Osteoblast (primary cell): ENCODE measurements around the gene CAP2. TPM values are rescaled to one million over a fixed set of nuclear protein-coding genes. Genes with fewer than 3 reads are reported as not detected.

Experiments
- DNase-seq: peaks from one replicate; pipeline ENCODE4 v3.0.0; 2011; ENCODE audit warnings: low spot score, mixed read lengths; ENCODE audit not compliant: insufficient read length; ENCODE audit errors: missing footprints
- H2AFZ ChIP-seq: 2 replicates; pipeline ENCODE4 v1.6.0; 2011; ENCODE audit warnings: mild to moderate bottlenecking, low read length
- H3K27ac ChIP-seq: 2 replicates; pipeline ENCODE4 v1.5.1; 2011; ENCODE audit warnings: mild to moderate bottlenecking, low read depth, low read length, moderate library complexity
- H3K27me3 ChIP-seq: 2 replicates; pipeline ENCODE4 v1.6.0; 2012; ENCODE audit warnings: mild to moderate bottlenecking, control low read depth, inconsistent platforms, low read length, moderate library complexity; ENCODE audit not compliant: insufficient read depth
- H3K36me3 ChIP-seq: 2 replicates; pipeline ENCODE4 v1.5.1; 2011; ENCODE audit warnings: mild to moderate bottlenecking, low read length, control low read depth, moderate library complexity; ENCODE audit not compliant: insufficient read depth
- H3K4me1 ChIP-seq: 2 replicates; pipeline ENCODE4 v1.5.1; 2011; ENCODE audit warnings: mild to moderate bottlenecking, low read length, control low read depth, moderate library complexity; ENCODE audit not compliant: insufficient read depth
- H3K4me2 ChIP-seq: 2 replicates; pipeline ENCODE4 v1.6.0; 2011; ENCODE audit warnings: mild to moderate bottlenecking, low read length; ENCODE audit not compliant: insufficient read depth
- H3K4me3 ChIP-seq: fragments of 200-600 bp; sonication (generic); 3 replicates; pipeline ENCODE4 v1.5.1; 2012; ENCODE audit warnings: mild to moderate bottlenecking, low read length, inconsistent platforms; ENCODE audit not compliant: insufficient read depth
- H3K79me2 ChIP-seq: 2 replicates; pipeline ENCODE4 v1.6.0; 2012; ENCODE audit warnings: mild to moderate bottlenecking, low read length, control low read depth, inconsistent platforms; ENCODE audit not compliant: insufficient read depth
- H3K9me3 ChIP-seq: 2 replicates; pipeline ENCODE4 v1.5.1; 2011; ENCODE audit warnings: low read depth, low read length, control low read depth
- H4K20me1 ChIP-seq: 2 replicates; pipeline ENCODE4 v1.6.0; 2012; ENCODE audit warnings: mild to moderate bottlenecking, low read length, control low read depth; ENCODE audit not compliant: insufficient read depth
- CTCF ChIP-seq: IDR thresholded peaks from 2 replicates; pipeline ENCODE4 v1.5.1; 2011; ENCODE audit warnings: mild to moderate bottlenecking, low read depth, low read length, moderate library complexity; ENCODE audit errors: extremely low read depth
- total RNA-seq: library from RNA; depleted of rRNA; stranded (reverse); fragments of >200 nt; gene quantifications from 2 replicates; pipeline ENCODE4 v1.2.3, GENCODE V29; 2012

CAP2 gene, protein sequence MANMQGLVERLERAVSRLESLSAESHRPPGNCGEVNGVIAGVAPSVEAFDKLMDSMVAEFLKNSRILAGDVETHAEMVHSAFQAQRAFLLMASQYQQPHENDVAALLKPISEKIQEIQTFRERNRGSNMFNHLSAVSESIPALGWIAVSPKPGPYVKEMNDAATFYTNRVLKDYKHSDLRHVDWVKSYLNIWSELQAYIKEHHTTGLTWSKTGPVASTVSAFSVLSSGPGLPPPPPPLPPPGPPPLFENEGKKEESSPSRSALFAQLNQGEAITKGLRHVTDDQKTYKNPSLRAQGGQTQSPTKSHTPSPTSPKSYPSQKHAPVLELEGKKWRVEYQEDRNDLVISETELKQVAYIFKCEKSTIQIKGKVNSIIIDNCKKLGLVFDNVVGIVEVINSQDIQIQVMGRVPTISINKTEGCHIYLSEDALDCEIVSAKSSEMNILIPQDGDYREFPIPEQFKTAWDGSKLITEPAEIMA
- total RNA-seq, result 10.0 and 12.3 TPM in 2 replicates

DNA sequence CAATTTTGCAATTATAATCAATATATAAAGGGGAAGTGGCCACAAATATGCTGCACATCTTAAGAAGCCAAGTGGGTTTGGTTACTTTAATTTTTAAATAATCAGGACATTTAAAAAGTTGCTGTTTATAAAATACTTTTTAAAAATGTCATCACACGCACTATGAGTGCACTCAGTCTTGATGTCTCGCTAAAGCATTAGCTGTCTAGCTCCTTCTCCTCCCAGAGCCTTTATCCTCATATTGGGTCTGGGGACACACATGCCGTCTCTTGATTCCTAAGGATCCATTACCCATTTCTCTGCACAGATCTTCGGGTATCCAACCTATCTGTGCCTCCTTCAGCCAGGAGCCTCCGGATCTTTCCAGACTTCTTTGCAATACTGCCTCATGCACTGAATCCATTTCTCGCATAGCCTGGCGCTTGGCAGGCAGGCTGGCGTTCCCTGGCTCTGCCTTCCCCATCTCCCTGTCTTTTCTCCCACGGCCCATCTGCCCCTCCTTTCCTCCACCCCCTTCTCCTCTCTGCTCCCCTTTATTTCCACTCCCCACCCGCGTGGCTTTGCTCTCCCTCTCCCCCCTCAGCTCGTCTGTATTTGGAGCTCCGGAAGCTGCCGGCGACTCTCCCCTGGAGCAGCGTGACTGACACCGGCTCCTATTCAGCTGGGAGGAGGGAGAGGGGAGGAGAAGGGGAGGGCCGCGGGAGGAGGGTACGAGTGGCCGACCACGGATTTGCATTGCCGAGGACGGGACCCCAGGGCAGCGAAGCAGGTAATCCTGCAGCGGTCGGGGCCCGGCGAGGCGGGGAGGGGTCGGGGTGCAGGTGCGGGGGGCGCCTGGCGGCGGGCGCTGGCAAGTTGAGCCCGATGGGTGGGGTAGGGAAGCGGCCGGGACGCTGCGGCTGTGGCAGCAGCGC is at the start of gene CAP2:
CAP2 (plus strand) TSS at position 618 of the 914 bp plus-strand sequence. CDS start 27,961 bp downstream, outside the sequence.
- Histone ChIP-seq H3K4me3 (peak within 1 kb of the TSS; percentile 79), H3K4me2 (peak within 1 kb of the TSS; percentile 95), H3K27ac (peak within 1 kb of the TSS; percentile 57), H3K79me2 (peaks cover 14% of the 10 kb centered on the region), H2AFZ (peak within 1 kb of the TSS; percentile 94), H3K36me3 (no peaks in the 10 kb centered on the region), H4K20me1 (no peaks in the 10 kb centered on the region), H3K27me3 (no peaks in the 10 kb centered on the region), H3K9me3 (no peaks in the 10 kb centered on the region), H3K4me1 (peaks cover 10% of the 10 kb centered on the region)
- DNase-seq, result peak; percentile 82
- TF ChIP-seq CTCF, result no peak

GRCh38 chr6:17347012-17347411 is 46.4 kb upstream of the CAP2 start:
- no peak overlapping the region for H3K4me3 ChIP-seq
- no peaks in the 10 kb centered on the region for H3K27me3 ChIP-seq
- no peaks in the 10 kb centered on the region for H3K36me3 ChIP-seq
- no peaks in the 10 kb centered on the region for H4K20me1 ChIP-seq
- DNase-seq, result no peak
- no peaks in the 10 kb centered on the region for H3K79me2 ChIP-seq
- H3K9me3 ChIP-seq, result no peaks in the 10 kb centered on the region
- no peak overlapping the region for H3K4me2 ChIP-seq
- no peak overlapping the region for H3K27ac ChIP-seq
- no peak for TF ChIP-seq CTCF
- no peak overlapping the region for H2AFZ ChIP-seq
- H3K4me1 ChIP-seq, result peaks cover 4% of the 10 kb centered on the region

DNA sequence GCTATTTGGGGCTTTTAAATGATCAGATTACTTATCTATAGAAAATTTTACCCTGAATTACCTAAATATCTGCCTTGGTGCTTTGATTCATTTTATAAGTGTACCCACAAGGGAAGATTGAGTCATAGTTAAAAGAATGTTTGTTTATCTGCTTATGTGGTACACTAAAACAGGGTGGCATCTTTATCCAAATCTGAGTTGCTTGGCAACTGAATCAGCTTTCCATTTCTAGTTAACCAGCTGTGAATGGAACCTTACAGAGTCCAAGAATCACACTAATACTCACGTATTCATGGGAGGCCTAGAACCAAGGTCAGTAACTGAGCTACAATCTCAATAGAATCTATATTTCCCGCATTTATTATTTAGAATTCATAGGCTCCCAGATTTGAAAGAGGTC is 44.0 kb upstream of the CAP2 start:
- Histone ChIP-seq H3K27ac (no peak overlapping the region), H2AFZ (no peak overlapping the region), H3K79me2 (no peaks in the 10 kb centered on the region), H3K9me3 (no peaks in the 10 kb centered on the region), H3K4me3 (no peak overlapping the region), H3K4me1 (peaks cover 4% of the 10 kb centered on the region), H3K27me3 (no peaks in the 10 kb centered on the region), H4K20me1 (no peaks in the 10 kb centered on the region), H3K4me2 (no peak overlapping the region), H3K36me3 (no peaks in the 10 kb centered on the region)
- DNase-seq, result peak; percentile 52
- TF ChIP-seq CTCF, result no peak
